Measurements from ENCODE around the gene UAP1L1. TPM values are rescaled to one million over a fixed set of nuclear protein-coding genes. Genes with fewer than 3 reads are reported as not detected.

UAP1L1 gene
- total and polyA plus RNA-seq, 2 experiments from 2014 or later = 2.5 to 8.1 TPM

DNA sequence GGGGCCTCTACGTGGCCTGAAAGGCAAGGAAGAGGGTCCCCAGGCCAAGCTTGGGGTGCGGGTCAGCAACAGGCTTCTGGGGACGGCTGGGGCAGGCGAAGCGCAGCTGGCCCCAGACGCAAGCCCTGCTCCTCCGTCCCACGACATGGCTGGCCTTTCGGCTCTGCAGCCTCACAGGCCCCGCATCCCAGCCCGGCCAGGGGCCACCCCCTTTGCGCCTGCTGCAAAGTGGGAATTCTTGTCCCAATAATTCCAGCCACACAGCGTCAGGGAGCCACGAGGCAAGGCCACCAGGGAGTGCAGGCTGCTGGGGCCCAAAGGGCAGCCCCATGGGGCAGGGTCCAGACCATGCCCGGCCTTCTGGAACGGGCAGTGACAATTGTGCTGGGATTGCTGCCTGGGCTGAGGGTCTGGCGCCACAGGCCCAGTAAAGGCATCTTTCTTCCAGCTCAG lies 22.4 kb upstream of the UAP1L1 start:
- Mint-ChIP-seq H3K27ac (no peak overlapping the region), H3K9me3 (no peaks in the 10 kb centered on the region), H3K27me3 (ENCODE audit: insufficient read depth, low read depth, poor library complexity) (peaks cover 41% of the 10 kb centered on the region), H3K4me3 (no peak overlapping the region), H3K36me3 (ENCODE audit: low read depth) (no peaks in the 10 kb centered on the region), H3K4me1 (peaks cover 2% of the 10 kb centered on the region; the same call in 1 of the 3 replicates)
- H3K4me3 ChIP-seq = peak overlapping the region; percentile 60; the same call in 1 of the 2 replicates
- no peaks in the 10 kb centered on the region for H3K79me2 ChIP-seq (replicated peaks; ENCODE audit: insufficient read depth)
- H3K27me3 ChIP-seq (ENCODE audit: insufficient read depth) = peaks cover 35% of the 10 kb centered on the region
- H2AFZ ChIP-seq = no peak overlapping the region
- H3K4me1 ChIP-seq (ENCODE audit: insufficient read depth) = no peaks in the 10 kb centered on the region
- peak; percentile 4 for ATAC-seq
- TF ChIP-seq STAT1 (IDR thresholded peaks at IDR 0.05; ENCODE audit: unreplicated experiment) = no peak
- TF ChIP-seq CREB1 (CRISPR knock-in tag; IDR thresholded peaks at IDR 0.05; ENCODE audit: low read depth) = no peak
- no peak for TF ChIP-seq EZH2phosphoT487 (IDR thresholded peaks at IDR 0.05; ENCODE audit: unreplicated experiment)
- no peaks in the 10 kb centered on the region for H3K36me3 ChIP-seq (ENCODE audit: insufficient read depth)
- H3K4me2 ChIP-seq = peak overlapping the region; percentile 84; the same call in 1 of the 2 replicates
- no peak for DNase-seq (ENCODE audit: low spot score)
- H3K27ac ChIP-seq (ENCODE audit: low read depth) = no peak overlapping the region
- no peaks in the 10 kb centered on the region for H4K20me1 ChIP-seq (replicated peaks; ENCODE audit: insufficient read depth)
- 0 out of 2 replicates have a peak, but pooled peaks cover 2% of the 10 kb centered on the region for H3F3A ChIP-seq (replicated peaks; ENCODE audit: low read depth)
- no peaks in the 10 kb centered on the region for H3K9me2 ChIP-seq (ENCODE audit: insufficient read depth)

DNA sequence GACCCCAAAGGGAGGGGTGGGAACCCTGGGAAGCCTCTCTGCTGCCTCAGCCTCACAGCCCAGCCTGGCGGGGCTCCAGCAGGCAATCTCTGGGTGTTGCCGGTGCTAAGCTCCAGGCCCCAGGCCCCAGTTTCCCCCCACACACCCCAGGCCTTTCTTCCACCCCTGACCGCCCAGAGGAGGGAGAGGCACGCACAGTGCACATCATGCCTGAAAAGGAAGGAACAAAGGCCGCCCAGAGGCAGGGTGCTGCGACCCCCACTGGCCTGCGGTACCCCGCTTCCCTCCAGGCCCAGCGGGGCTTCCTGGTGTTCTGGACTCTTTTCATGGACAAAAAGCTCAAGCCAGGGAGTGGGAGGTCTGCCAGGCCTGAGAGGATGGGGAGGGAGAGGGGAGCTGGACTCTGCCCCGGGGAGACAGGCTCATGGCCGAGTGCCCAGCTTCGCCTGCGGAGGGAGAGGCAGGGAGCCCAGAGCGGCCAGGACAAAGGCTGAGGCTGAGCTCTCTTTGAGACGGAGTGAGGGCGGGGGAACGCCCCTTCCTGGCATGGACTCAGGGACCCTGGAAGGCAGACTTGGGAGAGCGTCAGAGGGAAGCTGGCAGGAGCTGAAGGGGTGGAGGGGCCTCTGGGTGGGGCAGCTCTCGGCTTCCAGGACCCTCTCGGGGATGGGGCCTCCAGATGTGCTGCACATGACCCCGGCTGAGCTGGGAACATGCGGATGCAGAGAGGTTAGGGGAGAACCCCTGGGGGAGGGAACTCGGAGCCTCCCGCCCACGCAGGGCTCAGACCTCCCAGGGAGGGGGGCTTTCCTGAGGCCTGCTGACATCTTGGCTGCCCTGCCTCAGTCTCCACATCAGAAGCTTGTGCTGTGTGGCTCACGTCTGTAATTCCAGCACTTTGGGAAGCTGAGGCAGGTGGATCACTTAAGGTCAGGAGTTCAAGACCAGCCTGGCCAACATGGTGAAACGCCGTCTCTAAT lies 21.6 kb upstream of the UAP1L1 start:
- DNase-seq (ENCODE audit: low spot score) (no peak), ATAC-seq (peak; percentile 12)
- no peaks in the 10 kb centered on the region for H3K36me3 Mint-ChIP-seq (ENCODE audit: low read depth)
- no peak overlapping the region for H3K27ac Mint-ChIP-seq
- H3K9me3 Mint-ChIP-seq = no peaks in the 10 kb centered on the region
- Histone ChIP-seq H3K36me3 (ENCODE audit: insufficient read depth) (no peaks in the 10 kb centered on the region), H3K4me1 (ENCODE audit: insufficient read depth) (no peaks in the 10 kb centered on the region), H3K27ac (ENCODE audit: low read depth) (no peak overlapping the region), H3F3A (replicated peaks; ENCODE audit: low read depth) (0 out of 2 replicates have a peak, but pooled peaks cover 2% of the 10 kb centered on the region), H4K20me1 (replicated peaks; ENCODE audit: insufficient read depth) (no peaks in the 10 kb centered on the region), H2AFZ (no peak overlapping the region), H3K27me3 (ENCODE audit: insufficient read depth) (peaks cover 34% of the 10 kb centered on the region), H3K4me3 (no peak overlapping the region), H3K4me2 (no peak overlapping the region), H3K9me2 (ENCODE audit: insufficient read depth) (no peaks in the 10 kb centered on the region), H3K79me2 (replicated peaks; ENCODE audit: insufficient read depth) (no peaks in the 10 kb centered on the region)
- H3K4me1 Mint-ChIP-seq = peaks cover 2% of the 10 kb centered on the region; the same call in 1 of the 3 replicates
- no peak overlapping the region for H3K4me3 Mint-ChIP-seq
- H3K27me3 Mint-ChIP-seq (ENCODE audit: insufficient read depth, low read depth, poor library complexity) = peaks cover 38% of the 10 kb centered on the region
- no peak for TF ChIP-seq CTCF (conservative IDR thresholded peaks at IDR 0.05; ENCODE audit: low read depth in 2 of 2)
- no peak for TF ChIP-seq ZNF114 (CRISPR knock-in tag; IDR thresholded peaks at IDR 0.05)
- TF ChIP-seq ZNF462 (CRISPR knock-in tag; IDR thresholded peaks at IDR 0.05) = no peak
- no peak for TF ChIP-seq NANOG (IDR thresholded peaks at IDR 0.05; ENCODE audit: borderline replicate concordance)
- no peak for TF ChIP-seq EZH2phosphoT487 (IDR thresholded peaks at IDR 0.05; ENCODE audit: unreplicated experiment)
- no peak for TF ChIP-seq POLR2AphosphoS5 (IDR thresholded peaks at IDR 0.05; ENCODE audit: low read depth)
- TF ChIP-seq ETS1 (IDR thresholded peaks at IDR 0.05) = no peak

All from GM23338 (cell line).